GM19351 (cell line): Measurements from ENCODE around the gene MMP3.
"Not testable (repeated sequence)": the region's sequence is repeated elsewhere in the genome, so short reads cannot be mapped to it uniquely, and the experiment has no call there.

Experiments
- ATAC-seq: cut with Tn5 transposase; IDR thresholded peaks from one replicate; pipeline ENCODE4 v1.9.1; 2021; ENCODE audit warnings: mild to moderate bottlenecking, moderate library complexity; ENCODE audit not compliant: unreplicated experiment

The MMP3 gene

DNA sequence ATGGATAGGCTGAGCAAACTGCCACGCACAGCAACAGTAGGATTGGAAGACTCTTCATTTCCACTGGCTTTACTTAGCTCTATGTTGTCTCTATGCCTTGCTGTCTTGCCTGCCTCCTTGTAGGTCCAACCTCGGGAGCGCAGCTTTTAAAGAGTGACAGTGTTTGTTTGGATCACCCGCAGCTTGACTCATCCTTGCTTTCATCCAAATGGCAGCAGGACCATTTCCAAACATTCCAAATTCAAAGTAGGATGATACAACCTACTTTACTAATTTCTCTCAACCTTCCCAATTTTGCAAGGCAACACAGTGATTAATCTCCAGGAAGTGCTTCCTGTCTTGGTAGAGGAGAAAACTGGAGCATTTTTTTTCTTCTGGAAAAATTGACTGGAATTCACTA, at the start of gene MMP3:
MMP3 (minus strand) TSS at position 121 of the 400 bp plus-strand sequence; CDS start at position 58, 63 bp downstream.
- ATAC-seq = no peak

GRCh38 chr11:102891736-102892135, 48.3 kb upstream of the MMP3 start:
- ATAC-seq = no peak

- no peak for ATAC-seq
Measured at GRCh38 chr11:102886999-102887398, 43.6 kb upstream of the MMP3 start.

DNA sequence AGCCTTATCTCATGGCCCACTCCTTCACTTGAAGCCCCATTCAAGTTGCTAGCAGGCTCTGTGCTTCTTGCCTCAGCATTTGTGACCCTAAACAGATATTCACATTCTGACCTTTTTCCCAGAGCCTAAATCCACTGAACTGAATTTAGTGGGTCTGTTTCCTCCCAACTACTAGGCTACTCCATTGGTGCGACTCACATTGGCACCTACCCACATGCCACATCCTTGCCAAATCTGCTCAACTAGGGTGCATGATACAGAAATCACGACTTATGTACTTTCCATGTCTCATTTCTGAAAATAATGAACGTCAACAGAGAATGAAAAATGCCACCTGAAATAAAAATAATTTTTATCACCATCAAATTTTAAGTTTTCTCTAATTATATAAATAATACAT, 39.7 kb upstream of the MMP3 start:
- no peak for ATAC-seq

- ATAC-seq = peak; percentile 72
Measured at GRCh38 chr11:102882389-102883024, 39.1 kb upstream of the MMP3 start.

GRCh38 chr11:102879801-102880200, 36.4 kb upstream of the MMP3 start:
- ATAC-seq = no peak

GRCh38 chr11:102878595-102878994, 35.2 kb upstream of the MMP3 start:
- no peak for ATAC-seq

GRCh38 chr11:102874852-102875251, 31.4 kb upstream of the MMP3 start, which contains the start of gene MMP12:
Gene MMP12 (minus strand): TSS chr11:102874982. CDS start chr11:102874937, 45 bp downstream.
- no peak for ATAC-seq

- not testable (repeated sequence) for ATAC-seq
Measured at GRCh38 chr11:102869354-102869964, 26.1 kb upstream of the MMP3 start.

DNA sequence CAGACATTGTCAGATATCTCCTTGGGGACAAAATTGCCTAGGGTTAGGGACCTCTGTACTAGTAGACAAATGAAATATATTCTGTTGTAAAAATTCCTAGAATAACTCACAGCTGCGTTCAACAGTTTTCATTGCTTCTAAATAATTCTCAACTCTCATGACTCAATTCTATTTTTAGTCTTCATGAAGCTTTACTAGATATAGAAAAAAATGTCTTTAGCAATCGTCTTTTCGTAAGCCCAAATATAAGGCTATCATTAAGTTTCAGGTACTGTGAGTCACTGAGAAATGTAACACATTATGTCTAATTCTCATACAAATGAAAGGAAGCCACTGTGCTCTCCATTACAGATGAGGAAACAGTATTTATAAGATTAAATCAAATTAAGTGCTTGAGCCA, 24.9 kb upstream of the MMP3 start:
- ATAC-seq = no peak

DNA sequence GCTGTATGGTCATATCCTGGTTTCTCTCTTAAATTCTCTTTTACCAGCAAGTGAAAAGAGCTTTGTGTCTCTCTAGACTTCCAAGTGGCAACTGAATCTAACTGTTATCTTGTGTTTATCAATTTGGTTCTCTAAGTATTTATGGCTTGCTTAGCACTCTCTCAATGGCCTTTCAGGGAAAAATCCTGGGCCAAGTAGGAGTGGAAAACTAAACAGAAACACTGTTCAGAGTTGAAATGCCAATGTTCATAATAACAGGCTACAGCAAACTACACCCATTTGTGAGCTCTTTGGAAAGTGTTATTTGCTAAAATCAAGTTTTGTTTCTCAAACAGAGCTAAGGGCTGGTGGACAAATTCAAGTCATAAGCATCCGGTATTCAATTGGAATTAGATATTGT, 21.3 kb upstream of the MMP3 start:
- no peak for ATAC-seq

DNA sequence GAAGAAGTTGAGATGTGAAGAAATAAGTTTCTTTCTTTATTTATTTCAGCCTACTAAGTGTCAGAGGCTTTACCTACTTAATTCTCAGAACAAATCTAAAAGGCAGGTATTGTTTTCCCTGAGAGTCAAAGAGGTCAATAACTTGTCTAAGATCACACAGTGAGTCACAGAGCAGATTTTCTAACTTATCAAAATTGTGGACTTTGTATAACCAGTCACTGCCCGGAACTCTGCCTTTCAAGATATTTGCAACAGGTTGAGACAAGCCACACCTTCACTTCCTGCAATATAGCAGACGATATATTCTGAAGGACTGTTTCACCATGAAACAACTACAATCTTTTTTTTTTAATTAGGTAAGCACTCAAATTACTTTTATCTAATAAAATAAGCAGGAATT, 10.5 kb upstream of the MMP3 start:
- no peak for ATAC-seq

DNA sequence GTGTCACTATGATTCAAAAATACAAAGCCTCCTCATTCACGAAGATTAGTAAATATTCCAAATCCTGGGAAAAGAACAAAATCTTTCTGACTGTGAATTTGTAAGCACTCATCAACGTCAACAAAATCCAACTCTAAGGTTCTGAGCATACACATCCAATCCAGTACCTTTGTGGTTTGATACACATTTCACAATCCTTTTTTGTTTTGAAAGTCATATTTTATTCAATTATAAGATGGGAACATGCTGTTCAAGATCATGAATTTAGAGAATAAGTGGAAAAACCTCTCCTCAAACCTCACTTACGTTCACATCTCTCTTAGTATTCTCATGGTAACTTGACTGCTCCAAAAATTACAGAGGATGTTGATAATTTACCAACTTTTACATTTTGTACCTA, 9.6 kb upstream of the MMP3 start:
- no peak for ATAC-seq

DNA sequence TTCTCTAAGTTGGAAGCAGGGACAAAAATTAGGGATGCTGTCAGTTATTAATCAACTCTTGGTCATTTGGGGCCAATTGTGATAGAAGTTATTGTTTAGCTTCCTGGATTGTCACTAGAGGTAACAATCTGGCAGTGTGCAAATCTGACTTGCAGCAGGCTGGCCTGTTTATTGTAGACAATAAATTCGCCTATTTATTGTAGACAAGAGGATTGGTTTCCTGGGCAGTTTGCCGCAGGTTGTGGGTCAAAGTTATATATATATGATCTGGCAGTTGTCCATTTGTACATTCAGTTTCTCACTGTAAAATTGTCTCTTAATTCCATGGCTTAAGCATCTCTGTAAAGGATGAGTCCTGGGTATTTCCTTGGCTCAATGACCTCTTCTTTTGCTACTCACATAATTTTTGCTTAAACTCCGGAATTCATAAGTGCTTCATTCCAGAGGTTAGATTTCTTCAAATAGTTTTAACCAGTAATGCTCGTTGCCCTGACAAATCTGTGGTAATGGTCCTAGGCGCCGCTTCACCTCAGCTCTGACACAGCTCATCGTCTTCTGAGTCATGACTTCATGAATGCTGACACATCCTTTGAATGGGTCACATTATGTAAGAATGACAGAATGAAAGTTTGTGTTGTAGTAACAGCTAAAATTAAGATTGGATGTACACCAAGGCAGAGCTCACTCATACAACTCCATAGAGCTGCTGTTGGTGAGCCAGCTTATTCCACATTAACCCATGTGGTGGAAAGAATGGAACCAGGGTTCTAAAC, 7.8 kb upstream of the MMP3 start:
- ATAC-seq = no peak

- no peak for ATAC-seq
Measured at GRCh38 chr11:102849311-102849710, 5.9 kb upstream of the MMP3 start.

DNA sequence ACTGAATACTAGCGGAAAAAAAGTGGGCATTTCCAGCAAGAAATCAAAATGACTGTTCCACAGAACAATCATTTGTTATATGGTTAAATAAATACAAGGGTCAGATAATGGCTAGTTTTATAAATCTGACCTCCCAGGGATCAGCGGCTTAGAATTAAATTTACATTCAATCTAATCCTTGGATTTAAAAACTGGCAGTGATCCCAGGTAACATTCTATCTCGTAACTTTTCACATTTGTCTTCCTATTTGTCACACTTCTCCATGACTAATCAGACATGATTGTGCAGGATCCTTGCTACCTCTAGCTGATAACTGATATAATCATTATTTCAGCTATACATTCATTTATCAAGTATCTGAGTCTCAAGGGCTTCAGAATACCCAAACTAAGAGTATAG, 2.9 kb upstream of the MMP3 start:
- ATAC-seq = no peak

- ATAC-seq = no peak
Measured at GRCh38 chr11:102842930-102843329, 479 bp downstream of the MMP3 start.

DNA sequence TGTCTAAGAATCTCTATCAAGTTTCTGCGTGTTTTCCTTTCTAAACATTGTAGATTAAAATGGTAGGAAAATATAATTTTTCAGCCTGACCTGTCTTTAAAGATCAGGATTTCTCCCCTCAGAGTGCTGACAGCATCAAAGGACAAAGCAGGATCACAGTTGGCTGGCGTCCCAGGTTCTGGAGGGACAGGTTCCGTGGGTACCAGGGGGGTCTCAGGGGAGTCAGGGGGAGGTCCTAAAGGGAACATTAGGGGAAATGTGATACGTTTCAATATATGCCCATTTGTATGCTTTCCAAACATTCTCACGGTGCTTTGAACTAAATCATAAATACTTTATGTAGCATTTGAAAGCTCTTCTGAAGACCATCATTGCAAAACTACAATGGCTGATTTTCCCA, 3.4 kb downstream of the MMP3 start:
- no peak for ATAC-seq

- ATAC-seq = no peak
Measured at GRCh38 chr11:102837646-102838045, 5.8 kb downstream of the MMP3 start.

DNA sequence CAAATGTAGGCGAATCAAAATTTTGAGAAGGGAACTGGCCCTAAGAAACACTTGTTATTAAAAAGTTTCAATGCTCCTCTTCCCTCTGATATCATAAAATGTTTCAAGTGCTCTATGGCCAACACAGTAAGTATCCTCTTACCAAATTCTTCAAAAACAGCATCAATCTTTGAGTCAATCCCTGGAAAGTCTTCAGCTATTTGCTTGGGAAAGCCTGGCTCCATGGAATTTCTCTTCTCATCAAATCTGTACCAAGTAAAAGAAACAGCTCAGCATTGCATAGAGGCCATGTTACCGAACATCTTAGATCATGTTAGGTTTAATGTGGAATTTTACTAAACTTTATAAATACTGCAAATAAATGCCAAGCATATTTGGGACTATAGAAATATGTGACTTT, 6.3 kb downstream of the MMP3 start:
- no peak for ATAC-seq

DNA sequence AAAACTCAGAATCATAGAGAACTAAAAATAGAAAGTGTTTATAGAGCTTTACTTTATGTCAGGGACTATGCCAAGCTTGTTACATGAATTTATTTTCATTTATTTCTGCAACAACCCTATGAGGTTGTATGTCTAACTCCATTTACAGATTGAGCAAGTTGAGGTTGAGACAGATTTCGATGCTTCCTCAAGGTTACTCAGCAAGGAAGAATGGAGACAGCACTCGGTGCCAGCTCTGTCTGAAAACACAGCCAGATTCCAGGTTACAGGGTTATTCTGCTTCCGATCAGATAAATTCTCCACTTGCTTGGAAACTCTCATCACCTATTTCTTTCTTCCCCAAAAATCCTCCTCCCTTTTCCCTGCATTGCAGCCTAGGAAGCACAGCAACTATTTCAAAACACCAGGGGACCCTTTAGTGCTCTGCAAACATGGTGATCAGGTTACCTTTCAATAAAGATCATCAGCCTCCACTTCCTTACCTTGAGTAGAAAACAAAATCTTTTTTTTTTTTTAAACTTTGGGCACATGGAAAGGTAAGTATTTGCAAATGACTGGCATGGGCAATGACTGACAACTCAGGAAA, 7.0 kb downstream of the MMP3 start:
- ATAC-seq = no peak

DNA sequence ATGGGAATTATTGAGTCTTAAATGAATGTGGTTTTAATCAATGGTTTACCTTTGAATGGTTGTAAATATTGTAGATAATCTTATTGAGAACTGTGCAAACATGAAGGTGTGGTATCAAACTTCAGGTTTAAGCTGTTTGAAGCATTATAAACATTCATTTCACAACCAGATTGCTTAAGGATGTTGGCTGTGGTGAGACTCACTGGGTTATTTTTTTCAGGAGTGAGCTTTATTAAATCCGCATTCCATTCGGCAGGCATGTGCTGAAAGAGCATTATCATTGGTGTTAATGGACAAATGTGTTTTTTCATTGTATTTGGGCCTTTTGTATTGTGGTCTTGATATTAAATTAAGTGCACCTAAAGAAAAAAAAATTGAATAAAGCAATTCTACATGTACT, 9.7 kb downstream of the MMP3 start:
- no peak for ATAC-seq
